ENCODE data around the gene RGS3.

- TF ChIP-seq, protein P1, sequence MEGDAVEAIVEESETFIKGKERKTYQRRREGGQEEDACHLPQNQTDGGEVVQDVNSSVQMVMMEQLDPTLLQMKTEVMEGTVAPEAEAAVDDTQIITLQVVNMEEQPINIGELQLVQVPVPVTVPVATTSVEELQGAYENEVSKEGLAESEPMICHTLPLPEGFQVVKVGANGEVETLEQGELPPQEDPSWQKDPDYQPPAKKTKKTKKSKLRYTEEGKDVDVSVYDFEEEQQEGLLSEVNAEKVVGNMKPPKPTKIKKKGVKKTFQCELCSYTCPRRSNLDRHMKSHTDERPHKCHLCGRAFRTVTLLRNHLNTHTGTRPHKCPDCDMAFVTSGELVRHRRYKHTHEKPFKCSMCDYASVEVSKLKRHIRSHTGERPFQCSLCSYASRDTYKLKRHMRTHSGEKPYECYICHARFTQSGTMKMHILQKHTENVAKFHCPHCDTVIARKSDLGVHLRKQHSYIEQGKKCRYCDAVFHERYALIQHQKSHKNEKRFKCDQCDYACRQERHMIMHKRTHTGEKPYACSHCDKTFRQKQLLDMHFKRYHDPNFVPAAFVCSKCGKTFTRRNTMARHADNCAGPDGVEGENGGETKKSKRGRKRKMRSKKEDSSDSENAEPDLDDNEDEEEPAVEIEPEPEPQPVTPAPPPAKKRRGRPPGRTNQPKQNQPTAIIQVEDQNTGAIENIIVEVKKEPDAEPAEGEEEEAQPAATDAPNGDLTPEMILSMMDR (IDR thresholded peaks at IDR 0.05): no peak
- no peak for TF ChIP-seq POLR2A (IDR thresholded peaks at IDR 0.05)
These were observed 79.9 kb downstream of the RGS3 start for GRCh38 chr9:113543296-113543981.
